ENCODE measurements around the gene TMED5. TPM values are rescaled to one million over a fixed set of nuclear protein-coding genes. Genes with fewer than 3 reads are reported as not detected.

Gene TMED5
- total RNA-seq, 1 experiment from 2014 or later: 123 TPM

- Histone ChIP-seq H3K27ac (no peak overlapping the region), H3K27me3 (no peaks in the 10 kb centered on the region), H3K4me3 (no peak overlapping the region), H3K36me3 (peaks cover 68% of the 10 kb centered on the region), H3K4me1 (no peaks in the 10 kb centered on the region), H3K9me3 (replicated peaks) (no peaks in the 10 kb centered on the region)
- no peak for DNase-seq
Observed at GRCh38 chr1:93154898-93155297, 25.3 kb downstream of the TMED5 start.

GRCh38 chr1:93152835-93153234 is 27.4 kb downstream of the TMED5 start:
- Histone ChIP-seq H3K4me1 (no peaks in the 10 kb centered on the region), H3K27ac (no peak overlapping the region), H3K36me3 (peaks cover 64% of the 10 kb centered on the region), H3K4me3 (no peak overlapping the region), H3K9me3 (replicated peaks) (no peaks in the 10 kb centered on the region), H3K27me3 (no peaks in the 10 kb centered on the region)
- no peak for DNase-seq

- no peak overlapping the region for H3K4me3 ChIP-seq
Observed at GRCh38 chr1:93151474-93151873, 28.7 kb downstream of the TMED5 start.

GRCh38 chr1:93150729-93151128 is 29.5 kb downstream of the TMED5 start:
- no peak for DNase-seq
- no peak overlapping the region for H3K4me3 ChIP-seq
- H3K4me1 ChIP-seq: no peaks in the 10 kb centered on the region
- H3K27ac ChIP-seq: no peak overlapping the region
- H3K9me3 ChIP-seq (replicated peaks): no peaks in the 10 kb centered on the region
- H3K27me3 ChIP-seq: no peaks in the 10 kb centered on the region
- peaks cover 48% of the 10 kb centered on the region for H3K36me3 ChIP-seq

More at GRCh38 chr1:93151474-93151873, 28.7 kb downstream of the TMED5 start:
- Histone ChIP-seq H3K27ac (no peak overlapping the region), H3K27me3 (no peaks in the 10 kb centered on the region), H3K4me1 (no peaks in the 10 kb centered on the region), H3K9me3 (replicated peaks) (no peaks in the 10 kb centered on the region), H3K36me3 (peaks cover 55% of the 10 kb centered on the region)
- no peak for DNase-seq

- Histone ChIP-seq H3K36me3 (peaks cover 36% of the 10 kb centered on the region), H3K4me1 (no peaks in the 10 kb centered on the region)
- DNase-seq: no peak
Observed at GRCh38 chr1:93148001-93148400, 32.2 kb downstream of the TMED5 start.

GRCh38 chr1:93143769-93144168 is 36.4 kb downstream of the TMED5 start:
- Histone ChIP-seq H3K36me3 (peaks cover 21% of the 10 kb centered on the region), H3K27ac (no peak overlapping the region), H3K27me3 (no peaks in the 10 kb centered on the region), H3K4me3 (no peak overlapping the region), H3K9me3 (replicated peaks) (no peaks in the 10 kb centered on the region), H3K4me1 (no peaks in the 10 kb centered on the region)
- no peak for DNase-seq

More at GRCh38 chr1:93148001-93148400, 32.2 kb downstream of the TMED5 start:
- no peaks in the 10 kb centered on the region for H3K27me3 ChIP-seq
- H3K4me3 ChIP-seq: no peak overlapping the region
- H3K27ac ChIP-seq: no peak overlapping the region
- no peaks in the 10 kb centered on the region for H3K9me3 ChIP-seq (replicated peaks)

- DNase-seq: no peak
- Histone ChIP-seq H3K4me3 (no peak overlapping the region), H3K4me1 (no peaks in the 10 kb centered on the region), H3K27me3 (no peaks in the 10 kb centered on the region), H3K36me3 (peaks cover 21% of the 10 kb centered on the region), H3K9me3 (replicated peaks) (no peaks in the 10 kb centered on the region), H3K27ac (no peak overlapping the region)
Observed at GRCh38 chr1:93143136-93143535, 37.1 kb downstream of the TMED5 start.

- Histone ChIP-seq H3K36me3 (peaks cover 24% of the 10 kb centered on the region), H3K27me3 (no peaks in the 10 kb centered on the region), H3K4me1 (no peaks in the 10 kb centered on the region), H3K4me3 (no peak overlapping the region), H3K27ac (no peak overlapping the region), H3K9me3 (replicated peaks) (no peaks in the 10 kb centered on the region)
- DNase-seq: no peak
Observed at GRCh38 chr1:93142161-93142560, 38.1 kb downstream of the TMED5 start.

- Histone ChIP-seq H3K36me3 (peaks cover 38% of the 10 kb centered on the region), H3K4me1 (no peaks in the 10 kb centered on the region), H3K9me3 (replicated peaks) (no peaks in the 10 kb centered on the region), H3K27ac (no peak overlapping the region), H3K4me3 (no peak overlapping the region), H3K27me3 (no peaks in the 10 kb centered on the region)
- no peak for DNase-seq
Observed at GRCh38 chr1:93140106-93140505, 40.1 kb downstream of the TMED5 start.

- Histone ChIP-seq H3K27ac (no peak overlapping the region), H3K36me3 (peaks cover 47% of the 10 kb centered on the region), H3K4me3 (no peak overlapping the region), H3K9me3 (replicated peaks) (no peaks in the 10 kb centered on the region), H3K4me1 (no peaks in the 10 kb centered on the region), H3K27me3 (no peaks in the 10 kb centered on the region)
- no peak for DNase-seq
Observed at GRCh38 chr1:93137604-93138292, 42.5 kb downstream of the TMED5 start.

GRCh38 chr1:93136445-93136844 is 43.8 kb downstream of the TMED5 start:
- Histone ChIP-seq H3K4me1 (no peaks in the 10 kb centered on the region), H3K9me3 (replicated peaks) (no peaks in the 10 kb centered on the region), H3K27ac (no peak overlapping the region), H3K36me3 (peaks cover 48% of the 10 kb centered on the region), H3K4me3 (no peak overlapping the region), H3K27me3 (no peaks in the 10 kb centered on the region)
- DNase-seq: no peak

- no peak overlapping the region for H3K27ac ChIP-seq
- no peak for DNase-seq
- no peaks in the 10 kb centered on the region for H3K4me1 ChIP-seq
- no peaks in the 10 kb centered on the region for H3K27me3 ChIP-seq
- H3K9me3 ChIP-seq (replicated peaks): no peaks in the 10 kb centered on the region
- no peak overlapping the region for H3K4me3 ChIP-seq
- H3K36me3 ChIP-seq: peaks cover 66% of the 10 kb centered on the region
Observed at GRCh38 chr1:93132638-93133037, 47.6 kb downstream of the TMED5 start.

- Histone ChIP-seq H3K4me3 (no peak overlapping the region), H3K9me3 (replicated peaks) (no peaks in the 10 kb centered on the region), H3K27ac (no peak overlapping the region), H3K4me1 (no peaks in the 10 kb centered on the region), H3K27me3 (no peaks in the 10 kb centered on the region), H3K36me3 (peaks cover 65% of the 10 kb centered on the region)
- DNase-seq: no peak
Observed at GRCh38 chr1:93129507-93130099, 50.6 kb downstream of the TMED5 start.

- no peak overlapping the region for H3K27ac ChIP-seq
- H3K4me1 ChIP-seq: no peaks in the 10 kb centered on the region
- H3K4me3 ChIP-seq: no peak overlapping the region
- no peaks in the 10 kb centered on the region for H3K9me3 ChIP-seq (replicated peaks)
- H3K27me3 ChIP-seq: no peaks in the 10 kb centered on the region
- no peak for DNase-seq
- peaks cover 63% of the 10 kb centered on the region for H3K36me3 ChIP-seq
Observed at GRCh38 chr1:93124556-93125355, 55.5 kb downstream of the TMED5 start.

- Histone ChIP-seq H3K4me1 (no peaks in the 10 kb centered on the region), H3K9me3 (replicated peaks) (no peaks in the 10 kb centered on the region), H3K27me3 (no peaks in the 10 kb centered on the region), H3K4me3 (no peak overlapping the region), H3K36me3 (peaks cover 65% of the 10 kb centered on the region), H3K27ac (no peak overlapping the region)
- DNase-seq: no peak
Observed at GRCh38 chr1:93123201-93123783, 56.9 kb downstream of the TMED5 start.
